NCI-H1092 treated with DMSO at 0.1 percent for 48 hours (cell line): ENCODE measurements around the gene SCN1B.

Source experiments
- DNase-seq: peaks from one replicate; lab custom pipeline; 2025; lab: John Stamatoyannopoulos, UW

Gene SCN1B

DNA sequence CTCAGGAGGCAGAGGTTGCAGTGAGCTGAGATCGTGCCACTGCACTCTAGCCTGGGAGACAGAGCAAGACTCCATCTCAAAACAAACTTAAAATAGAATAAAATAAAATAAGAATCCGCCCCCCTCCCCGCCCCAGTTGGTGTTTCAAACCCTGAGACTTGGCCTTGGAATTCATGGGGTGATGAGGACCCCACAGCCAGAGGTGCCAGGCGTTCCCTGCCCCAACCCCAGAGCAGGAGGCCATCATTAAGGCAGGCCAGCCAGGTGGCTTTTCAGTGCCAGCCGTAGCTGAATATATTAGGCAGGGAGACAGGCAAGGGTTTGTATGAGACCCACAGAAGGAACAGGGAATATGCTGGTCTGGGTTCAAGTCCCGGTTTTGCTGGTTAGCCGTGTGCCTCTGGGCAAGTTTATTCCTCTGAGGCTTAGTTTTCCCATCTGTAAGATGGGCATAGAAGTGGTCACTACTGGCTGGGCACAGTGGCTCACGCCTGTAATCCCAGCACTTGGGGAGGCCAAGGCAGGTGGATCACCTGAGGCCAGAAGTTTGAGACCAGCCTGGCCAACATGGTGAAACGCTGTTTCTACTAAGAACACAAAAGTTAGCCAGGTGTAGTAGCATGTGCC is 23.5 kb downstream of the SCN1B start:
- no peak for DNase-seq

DNA sequence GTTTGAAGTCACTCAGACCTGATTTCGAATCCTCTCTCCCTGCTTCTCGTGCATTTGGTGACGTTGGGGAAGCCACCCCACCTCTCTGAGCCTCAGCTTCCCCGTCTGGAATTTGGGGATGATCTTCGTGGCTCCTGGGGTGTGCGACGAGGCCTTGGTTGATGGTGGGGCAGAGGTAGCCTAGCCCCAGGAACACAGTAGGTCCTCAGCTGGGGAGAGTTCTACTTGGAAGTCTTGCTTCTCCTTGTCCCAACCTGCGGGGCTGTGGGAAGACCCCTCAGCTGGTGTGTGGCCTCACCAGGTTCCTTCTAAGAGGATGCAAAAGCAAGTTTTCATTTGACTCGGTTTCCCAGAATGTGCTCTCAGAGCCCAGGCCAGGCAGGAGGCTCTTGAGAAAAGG is 24.4 kb downstream of the SCN1B start:
- no peak for DNase-seq

DNA sequence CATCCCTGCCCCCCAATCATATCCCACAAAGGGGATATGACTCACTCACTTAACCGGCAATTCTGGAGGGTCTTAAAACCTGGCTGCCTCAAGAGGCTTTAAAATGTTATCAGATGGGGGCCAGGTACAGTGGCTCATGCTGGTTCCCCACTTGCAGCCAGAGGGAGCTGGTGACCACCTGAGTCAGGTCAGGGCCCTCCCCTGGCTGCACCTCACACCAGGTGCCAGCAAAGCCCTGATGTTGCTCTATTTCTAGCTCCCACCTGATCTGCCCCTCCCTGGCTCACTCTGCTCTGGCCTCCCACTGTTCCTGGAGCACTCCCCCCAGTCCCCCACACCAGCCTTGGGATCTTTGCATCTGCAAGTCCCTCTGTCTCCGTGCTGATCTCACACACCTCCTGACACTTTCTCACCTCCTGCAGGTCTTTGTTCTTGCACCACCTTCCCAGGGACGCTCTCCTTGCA is 25.5 kb downstream of the SCN1B start:
- DNase-seq: no peak

DNA sequence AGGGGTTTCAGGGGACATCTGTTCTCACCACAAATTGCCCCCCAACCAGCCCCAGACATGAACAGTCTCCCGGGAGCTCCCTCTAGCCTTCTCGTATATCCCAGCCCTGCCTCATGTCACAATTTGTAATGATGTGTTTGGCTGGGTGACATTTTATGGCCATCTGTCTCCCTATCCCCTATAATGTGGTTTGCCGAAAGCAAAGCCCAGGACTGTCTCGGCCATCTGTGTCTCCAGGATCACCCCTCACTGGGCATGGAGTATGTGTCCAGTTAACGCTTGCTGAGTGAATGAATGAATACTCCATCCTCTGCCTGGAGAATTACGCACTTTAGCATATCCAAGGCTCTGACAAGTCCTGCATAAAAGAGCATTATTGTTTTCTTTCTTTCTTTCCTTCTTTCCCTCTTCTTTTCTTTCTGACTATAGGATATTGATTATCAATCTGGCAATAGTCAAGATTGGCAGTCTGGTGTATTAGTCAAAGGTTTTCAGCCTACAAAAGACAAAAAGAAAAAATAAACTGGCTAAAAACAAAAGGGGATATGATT is 26.3 kb downstream of the SCN1B start:
- no peak for DNase-seq

DNA sequence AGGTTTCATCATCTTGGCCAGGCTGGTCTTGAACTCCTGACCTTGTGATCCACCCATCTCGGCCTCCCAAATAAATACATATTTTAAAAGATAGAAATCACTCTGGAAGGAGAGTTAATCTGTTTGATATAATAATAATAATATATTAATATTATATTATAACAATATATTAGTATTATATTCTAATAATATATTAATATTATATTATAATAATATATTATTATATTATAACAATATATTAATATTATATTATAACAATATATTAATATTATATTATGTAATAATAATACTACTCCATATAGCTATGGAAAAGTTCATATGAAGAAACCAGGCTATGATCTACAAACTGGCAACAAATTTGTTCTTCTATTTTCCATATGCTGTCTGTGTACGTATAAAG is 28.1 kb downstream of the SCN1B start:
- DNase-seq: no peak

DNA sequence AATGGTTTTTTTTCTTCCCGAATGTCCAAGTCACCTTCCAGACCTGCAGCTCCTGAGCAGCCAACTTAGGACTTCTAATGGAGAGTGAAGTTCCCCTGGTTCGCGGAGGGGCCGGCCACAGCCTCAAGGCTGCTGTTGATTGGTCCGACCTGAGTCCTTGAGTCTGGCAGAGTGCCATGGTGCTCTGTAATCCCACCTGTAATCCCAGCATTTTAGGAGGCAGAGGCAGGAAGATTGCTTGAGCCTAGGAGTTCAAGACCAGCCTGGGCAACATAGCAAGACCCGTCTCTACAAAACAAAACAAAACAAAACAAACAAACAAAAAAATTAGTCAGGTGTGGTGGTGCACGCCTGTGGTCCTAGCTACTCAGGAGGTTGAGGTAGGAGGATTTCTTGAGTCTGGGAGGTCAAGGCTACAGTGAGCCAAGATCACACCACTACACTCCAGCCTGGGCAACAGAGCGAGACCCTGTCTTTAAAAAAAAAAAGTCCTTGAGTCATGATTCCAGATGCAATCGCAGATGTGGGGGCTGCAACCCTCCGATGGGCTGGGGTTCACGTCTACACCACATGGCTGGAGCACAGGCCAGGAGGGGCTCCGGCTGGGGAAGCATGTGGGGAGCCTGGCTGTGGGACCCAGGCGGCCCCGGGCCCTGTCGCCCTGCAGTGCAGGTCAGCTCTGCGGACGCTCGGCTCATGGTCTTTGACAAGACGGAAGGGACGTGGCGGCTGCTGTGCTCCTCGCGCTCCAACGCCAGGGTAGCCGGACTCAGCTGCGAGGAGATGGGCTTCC is 28.9 kb downstream of the SCN1B start:
- DNase-seq: no peak

DNA sequence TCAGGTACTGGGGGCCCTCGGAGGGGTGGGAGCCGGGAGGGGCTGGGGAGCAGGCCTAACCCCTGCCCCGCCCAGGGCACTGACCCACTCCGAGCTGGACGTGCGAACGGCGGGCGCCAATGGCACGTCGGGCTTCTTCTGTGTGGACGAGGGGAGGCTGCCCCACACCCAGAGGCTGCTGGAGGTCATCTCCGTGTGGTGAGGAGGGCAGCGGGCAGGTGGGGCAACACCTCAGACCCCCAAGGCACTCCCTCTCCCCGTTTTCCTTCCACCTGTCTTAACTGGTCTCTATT is 29.5 kb downstream of the SCN1B start:
- DNase-seq: no peak

DNA sequence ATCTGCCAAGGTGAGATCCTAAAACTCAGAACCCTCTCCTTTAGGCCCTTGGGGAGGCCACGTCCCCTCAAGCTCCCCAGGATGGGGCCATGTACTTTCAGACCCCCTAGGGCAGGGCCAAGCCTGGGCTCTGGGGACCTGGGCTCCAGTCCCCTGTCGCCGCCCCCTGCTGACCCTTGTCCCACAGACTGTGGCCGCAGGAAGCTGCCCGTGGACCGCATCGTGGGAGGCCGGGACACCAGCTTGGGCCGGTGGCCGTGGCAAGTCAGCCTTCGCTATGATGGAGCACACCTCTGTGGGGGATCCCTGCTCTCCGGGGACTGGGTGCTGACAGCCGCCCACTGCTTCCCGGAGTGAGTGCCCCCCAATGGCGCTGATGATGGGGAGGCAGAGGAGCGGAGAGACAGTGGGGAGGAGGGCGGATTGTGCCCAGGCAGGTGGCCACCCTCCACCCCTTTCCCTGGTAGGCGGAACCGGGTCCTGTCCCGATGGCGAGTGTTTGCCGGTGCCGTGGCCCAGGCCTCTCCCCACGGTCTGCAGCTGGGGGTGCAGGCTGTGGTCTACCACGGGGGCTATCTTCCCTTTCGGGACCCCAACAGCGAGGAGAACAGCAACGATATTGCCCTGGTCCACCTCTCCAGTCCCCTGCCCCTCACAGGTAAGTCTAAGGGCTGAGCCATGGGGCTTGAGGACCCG is 30.0 kb downstream of the SCN1B start:
- no peak for DNase-seq

DNA sequence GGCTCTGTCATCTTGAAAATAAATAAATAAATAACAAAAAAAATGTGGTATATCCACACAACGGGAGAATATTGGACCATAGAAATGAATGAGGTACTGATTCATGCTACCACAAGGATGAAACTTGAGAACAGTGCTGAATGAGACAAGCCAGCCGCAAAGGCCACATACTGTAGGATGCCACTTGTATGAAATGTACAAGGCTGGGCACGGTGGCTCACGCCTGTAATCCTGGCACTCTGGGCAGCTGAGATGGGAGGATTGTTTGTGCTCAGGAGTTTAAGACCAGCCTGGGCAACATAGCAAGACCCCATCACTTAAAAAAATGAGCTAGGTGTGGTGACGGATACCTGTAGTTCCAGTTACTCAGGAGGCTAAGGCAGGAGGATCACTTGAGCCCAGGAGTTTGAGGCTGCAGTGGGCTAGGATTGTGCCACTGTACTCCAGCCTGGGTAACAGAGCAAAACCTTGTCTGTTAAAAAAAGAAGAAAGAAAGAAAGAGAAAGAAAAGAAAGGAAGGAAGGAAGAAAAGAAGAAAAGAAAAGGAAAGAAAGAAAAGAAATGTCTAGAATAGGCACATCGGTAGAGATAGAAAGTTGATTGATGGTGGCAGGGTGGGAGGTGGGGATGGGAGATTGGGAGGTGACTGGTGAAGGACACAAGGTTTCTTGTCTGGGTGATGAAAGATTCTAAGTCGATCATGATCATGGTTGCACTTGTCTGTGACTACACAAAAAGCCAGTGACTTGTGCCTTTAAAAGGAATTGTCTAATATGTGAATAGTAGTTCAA is 31.5 kb downstream of the SCN1B start:
- DNase-seq: no peak

DNA sequence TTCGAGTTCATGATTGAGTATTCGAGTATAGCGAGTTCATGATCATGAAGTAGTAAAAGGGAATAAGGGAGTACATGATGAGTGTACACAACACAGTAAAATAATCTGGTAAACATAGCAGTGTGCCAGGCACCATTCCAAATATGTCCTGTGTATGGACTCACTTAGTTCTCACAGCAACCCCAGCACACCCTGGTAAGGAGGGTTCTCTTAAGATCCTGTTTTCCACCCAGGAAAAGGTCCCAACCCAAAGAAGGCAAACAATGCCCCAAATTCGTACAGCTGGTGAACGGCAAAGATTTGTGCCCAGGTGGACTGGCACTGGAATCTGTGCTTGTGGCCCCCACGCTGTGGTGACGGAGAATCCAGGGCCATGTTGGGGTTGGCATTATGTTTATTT is 32.7 kb downstream of the SCN1B start:
- DNase-seq: no peak

DNA sequence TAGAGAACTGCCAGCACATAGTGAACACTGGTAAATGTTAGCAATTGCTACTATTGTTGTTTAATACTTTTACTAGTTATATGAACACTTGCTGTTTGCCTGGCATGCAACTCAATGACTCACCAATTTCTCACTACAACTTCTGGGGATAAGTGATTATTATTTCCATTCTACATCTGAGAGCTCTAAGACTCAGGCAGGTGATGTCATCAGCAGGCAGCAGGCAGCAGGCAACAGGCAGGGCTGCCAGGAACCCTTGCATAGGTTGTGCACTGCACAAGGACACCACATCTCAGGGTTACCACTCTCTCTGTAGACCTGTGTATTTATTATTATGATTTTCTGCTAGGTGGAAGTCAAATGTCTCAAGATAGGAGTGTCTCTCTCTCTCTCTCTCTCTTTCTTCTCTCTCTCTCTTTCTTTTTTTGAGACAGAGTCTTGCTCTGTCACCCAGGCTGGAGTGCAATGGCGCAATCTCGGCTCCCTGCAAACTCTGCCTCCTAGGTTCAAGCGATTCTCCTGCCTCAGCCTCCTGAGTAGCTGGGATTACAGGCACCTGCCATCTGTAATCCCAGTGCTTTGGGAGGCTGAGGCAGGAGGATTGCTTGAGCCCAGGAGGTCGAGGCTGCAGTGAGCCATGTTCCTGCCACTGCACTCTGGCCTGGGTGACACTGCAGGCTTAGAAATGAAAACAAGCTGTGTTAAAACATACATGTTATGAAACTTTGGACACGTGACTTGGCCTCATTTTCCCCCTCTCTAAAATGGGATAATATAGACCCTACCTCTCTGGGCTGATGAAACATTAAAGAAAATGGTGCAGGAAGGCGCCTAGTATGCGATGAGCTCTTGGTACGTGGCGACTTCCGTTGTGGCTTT is 33.9 kb downstream of the SCN1B start:
- DNase-seq: no peak

DNA sequence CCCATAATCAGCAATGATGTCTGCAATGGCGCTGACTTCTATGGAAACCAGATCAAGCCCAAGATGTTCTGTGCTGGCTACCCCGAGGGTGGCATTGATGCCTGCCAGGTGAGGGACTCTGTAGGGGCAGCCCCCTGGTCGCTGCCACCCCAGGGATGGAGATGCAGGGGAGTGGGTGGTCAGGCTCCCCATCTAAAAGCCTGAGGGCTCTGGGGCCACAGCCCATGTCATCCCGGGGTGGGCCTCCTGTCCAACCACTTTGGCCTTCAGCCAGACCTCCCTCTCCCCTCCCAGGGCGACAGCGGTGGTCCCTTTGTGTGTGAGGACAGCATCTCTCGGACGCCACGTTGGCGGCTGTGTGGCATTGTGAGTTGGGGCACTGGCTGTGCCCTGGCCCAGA is 35.3 kb downstream of the SCN1B start:
- DNase-seq: no peak

DNA sequence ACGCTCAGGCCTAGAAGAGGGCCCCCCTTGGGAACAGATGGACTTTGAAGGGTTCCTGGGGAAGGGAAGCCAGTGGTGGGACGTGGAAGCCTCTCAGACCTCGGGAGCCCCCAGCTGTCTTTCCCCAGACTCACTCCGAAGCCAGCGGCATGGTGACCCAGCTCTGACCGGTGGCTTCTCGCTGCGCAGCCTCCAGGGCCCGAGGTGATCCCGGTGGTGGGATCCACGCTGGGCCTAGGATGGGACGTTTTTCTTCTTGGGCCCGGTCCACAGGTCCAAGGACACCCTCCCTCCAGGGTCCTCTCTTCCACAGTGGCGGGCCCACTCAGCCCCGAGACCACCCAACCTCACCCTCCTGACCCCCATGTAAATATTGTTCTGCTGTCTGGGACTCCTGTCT is 35.9 kb downstream of the SCN1B start:
- DNase-seq: no peak

DNA sequence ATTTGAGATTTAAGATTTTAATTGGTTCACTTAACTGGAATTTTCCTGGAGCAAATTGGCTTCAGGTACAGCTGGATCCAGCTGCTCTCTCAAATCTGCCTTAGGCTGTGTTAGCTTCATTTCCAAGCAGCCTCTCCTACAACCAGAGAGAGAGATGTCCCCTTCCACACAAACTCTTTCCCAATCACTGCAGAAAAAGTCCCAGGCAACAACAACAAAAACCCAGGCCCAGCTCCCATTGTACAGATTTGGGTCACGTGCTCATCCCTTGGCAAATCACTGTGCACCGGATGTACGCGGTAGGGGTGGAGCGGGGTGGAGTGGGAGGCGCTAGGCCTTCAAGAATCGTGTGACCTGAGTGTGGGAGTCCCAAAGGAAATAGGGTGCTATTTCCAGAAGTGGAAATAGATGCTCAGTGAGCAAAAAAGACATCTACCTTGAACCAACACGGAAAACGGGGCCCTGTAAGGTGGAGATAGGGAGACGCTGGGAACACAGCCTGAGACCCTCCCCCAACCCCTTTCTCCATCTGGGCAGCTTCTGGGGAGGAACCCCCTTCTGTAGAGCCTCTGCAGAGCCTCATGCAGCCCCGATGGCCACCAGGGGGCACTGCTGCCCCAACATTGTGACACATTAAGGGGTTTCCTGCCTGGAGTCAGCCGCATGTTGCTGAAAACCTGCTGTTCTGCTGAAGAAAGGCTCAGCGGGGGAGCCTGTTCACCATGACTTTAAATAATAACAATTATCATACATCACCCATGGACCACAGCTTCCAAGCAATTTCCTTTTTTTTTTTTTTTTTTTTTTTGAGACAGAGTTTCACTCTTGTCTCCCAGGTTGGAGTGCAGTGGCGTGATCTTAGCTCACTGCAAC is 36.7 kb downstream of the SCN1B start:
- DNase-seq: peak; percentile 32

DNA sequence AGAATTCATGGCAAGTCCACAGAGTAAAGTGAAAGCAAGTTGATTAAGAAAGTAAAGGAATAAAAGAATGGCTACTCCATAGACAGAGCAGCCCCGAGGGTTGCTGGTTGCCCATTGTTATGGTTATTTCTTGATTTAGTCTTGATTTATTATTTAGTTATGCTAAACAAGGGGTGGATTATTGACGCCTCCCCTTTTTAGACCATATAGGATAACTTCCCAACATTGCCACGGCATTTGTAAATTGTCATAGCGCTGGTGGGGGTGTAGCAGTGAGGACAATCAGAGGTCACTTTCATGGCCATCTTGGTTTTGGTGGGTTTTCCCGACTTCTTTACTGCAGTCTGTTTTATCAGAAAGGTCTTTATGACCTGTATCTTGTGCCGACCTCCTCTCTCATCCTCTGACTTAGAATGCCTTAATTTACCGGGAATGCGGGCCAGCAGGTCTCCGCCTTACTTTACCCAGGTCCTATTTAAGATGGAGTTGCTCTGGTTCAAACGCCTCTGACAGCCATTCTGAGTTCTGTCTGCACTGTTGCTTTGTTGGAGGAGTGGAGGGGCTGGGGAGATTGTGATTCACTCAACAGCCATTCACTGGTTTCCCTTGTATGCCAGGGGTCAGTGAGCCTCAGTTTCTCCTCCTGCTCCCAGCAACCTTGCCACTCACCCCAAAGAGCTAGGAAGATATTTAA is 38.8 kb downstream of the SCN1B start:
- DNase-seq: no peak

DNA sequence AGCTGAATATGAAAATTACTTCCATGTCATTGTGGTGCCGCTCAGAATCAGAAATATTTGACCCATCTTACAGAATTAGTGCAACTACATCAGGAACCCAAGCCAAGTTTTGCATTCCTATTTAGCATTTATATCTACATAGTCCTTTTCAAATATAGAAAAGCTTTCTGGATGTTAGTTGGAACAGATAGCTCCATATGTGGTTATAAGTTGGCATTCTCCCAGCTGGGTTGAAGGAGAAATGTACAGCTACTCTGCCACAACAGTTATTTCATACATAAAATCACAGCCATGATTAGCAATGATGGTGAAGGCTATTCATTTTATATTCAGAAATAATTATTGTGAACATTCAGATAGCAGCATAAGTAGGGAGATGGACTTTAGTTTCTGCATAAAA is 39.4 kb downstream of the SCN1B start:
- DNase-seq: no peak

DNA sequence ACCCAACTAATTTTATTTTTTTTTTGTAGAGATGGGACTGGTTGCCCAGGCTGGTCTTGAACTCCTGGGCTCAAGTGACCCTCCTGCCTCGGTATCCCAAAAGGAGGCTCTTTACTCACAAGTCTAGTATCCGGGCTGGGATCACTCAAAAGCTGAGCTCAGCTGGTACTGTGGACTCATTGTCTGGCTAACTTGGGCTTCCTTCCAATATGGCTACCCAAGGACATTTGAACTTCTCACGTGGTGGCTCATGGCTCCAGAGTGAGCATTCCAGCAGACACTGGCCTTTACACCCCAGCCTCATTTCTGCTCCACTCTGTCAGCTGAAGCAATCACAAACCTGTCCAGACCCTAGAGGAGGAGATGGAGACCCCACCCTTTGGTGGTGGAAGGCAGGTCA is 40.2 kb downstream of the SCN1B start:
- no peak for DNase-seq

DNA sequence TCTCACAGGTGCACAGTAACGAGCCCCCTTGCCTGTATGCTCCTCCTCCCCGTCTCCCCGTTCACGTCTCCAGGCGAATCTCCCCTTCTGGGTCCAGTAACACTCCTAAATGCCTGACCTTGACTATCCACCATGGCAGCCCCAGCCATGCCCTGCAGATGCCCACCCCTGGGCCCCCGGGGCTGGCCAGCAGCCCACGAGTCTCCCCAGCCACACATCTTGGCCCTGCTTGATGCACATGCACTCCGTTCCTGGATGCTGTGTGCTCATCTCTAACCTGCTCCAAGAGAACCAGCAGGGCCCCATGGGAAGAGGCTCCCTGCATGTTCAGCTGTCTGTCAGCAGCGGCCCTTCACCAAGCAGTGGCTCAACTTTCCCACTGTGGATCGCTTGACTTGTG is 43.2 kb downstream of the SCN1B start:
- no peak for DNase-seq

DNA sequence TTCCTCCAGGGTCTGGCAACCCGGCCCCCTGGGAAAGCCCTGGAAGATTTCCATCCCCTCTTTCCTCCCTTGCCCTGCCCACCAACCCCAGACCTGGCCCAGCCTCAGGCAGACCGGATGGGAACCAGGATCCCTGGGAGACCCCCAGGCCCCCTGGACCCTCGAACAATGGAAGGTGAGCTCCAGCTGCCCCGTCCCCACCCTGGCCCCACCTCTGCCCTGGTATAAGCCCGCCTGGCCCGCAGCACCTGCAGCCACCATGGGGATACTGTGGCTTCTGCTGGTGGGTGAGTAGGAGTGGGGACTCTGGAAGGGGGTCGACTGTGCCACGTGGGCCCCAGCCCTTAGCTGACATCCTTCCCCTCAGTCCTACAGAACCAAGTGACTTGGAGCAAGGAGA is 43.7 kb downstream of the SCN1B start:
- no peak for DNase-seq
